A549 (cell line): Measurements from ENCODE around the gene ARMH3.

Experiments
- POLR2A ChIP-seq: IDR thresholded peaks from 2 replicates; pipeline ENCODE4 v1.6.1; 2012; ENCODE audit warnings: mild to moderate bottlenecking, low read length
- TF ChIP-seq, protein P1 (sequence below): fragments of >200 bp; sonication (Bioruptor Twin); formaldehyde crosslinking; IDR thresholded peaks from 3 replicates; pipeline ENCODE4 v1.5.1; 2016

DNA sequence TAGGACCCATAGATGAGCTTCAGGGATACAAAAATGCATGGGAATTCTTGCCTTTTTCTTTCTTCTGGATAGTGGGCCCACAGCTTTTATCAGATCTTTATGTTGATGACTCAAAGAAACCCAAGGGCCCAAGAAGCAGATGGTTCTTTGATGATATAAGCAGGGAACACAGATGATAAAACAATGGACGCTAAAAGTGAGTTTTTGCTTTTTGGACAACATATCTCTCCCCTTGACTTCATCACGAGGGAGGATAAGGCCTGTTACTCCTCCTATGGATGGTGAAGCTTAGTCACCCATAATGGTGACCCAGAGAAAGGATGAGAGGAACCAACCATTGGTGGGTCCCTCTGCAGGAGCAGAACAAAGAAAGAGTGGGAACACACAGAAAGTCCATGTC lies 231.2 kb downstream of the ARMH3 start:
- TF ChIP-seq POLR2A = no peak
- TF ChIP-seq, protein P1, sequence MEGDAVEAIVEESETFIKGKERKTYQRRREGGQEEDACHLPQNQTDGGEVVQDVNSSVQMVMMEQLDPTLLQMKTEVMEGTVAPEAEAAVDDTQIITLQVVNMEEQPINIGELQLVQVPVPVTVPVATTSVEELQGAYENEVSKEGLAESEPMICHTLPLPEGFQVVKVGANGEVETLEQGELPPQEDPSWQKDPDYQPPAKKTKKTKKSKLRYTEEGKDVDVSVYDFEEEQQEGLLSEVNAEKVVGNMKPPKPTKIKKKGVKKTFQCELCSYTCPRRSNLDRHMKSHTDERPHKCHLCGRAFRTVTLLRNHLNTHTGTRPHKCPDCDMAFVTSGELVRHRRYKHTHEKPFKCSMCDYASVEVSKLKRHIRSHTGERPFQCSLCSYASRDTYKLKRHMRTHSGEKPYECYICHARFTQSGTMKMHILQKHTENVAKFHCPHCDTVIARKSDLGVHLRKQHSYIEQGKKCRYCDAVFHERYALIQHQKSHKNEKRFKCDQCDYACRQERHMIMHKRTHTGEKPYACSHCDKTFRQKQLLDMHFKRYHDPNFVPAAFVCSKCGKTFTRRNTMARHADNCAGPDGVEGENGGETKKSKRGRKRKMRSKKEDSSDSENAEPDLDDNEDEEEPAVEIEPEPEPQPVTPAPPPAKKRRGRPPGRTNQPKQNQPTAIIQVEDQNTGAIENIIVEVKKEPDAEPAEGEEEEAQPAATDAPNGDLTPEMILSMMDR = no peak
